ENCODE data around the gene APLNR. TPM values are rescaled to one million over a fixed set of nuclear protein-coding genes. Genes with fewer than 3 reads are reported as not detected.
"Not testable (repeated sequence)": the region's sequence is repeated elsewhere in the genome, so short reads cannot be mapped to it uniquely, and the experiment has no call there.

Gene APLNR
- total RNA-seq, result not detected
- polyA plus RNA-seq (2013, experiment 1 of 2), result not detected
- polyA plus RNA-seq (2013, experiment 2 of 2), result 1.9 TPM
- total RNA-seq, result 0 to 0.08 (median 0) reads per million in 172 experiments

GRCh38 chr11:57237204-57237681 is at the start of gene APLNR:
TSS of gene APLNR (minus strand) at chr11:57237250. CDS start at chr11:57237004, 246 bp downstream.
- Mint-ChIP-seq H3K4me3 (no peak within 1 kb of the TSS), H3K27ac (no peak within 1 kb of the TSS), H3K27me3 (peaks cover 89% of the 10 kb centered on the region), H3K36me3 (ENCODE audit: low read depth) (no peaks in the 10 kb centered on the region), H3K9me3 (no peaks in the 10 kb centered on the region), H3K4me1 (ENCODE audit: low read depth) (no peaks in the 10 kb centered on the region)
- Histone ChIP-seq H3K4me3 (ENCODE audit: low read length) (no peak within 1 kb of the TSS), H3K27ac (ENCODE audit: low read depth in 1 of 2, low read length in 2 of 2) (no peak within 1 kb of the TSS), H3K9me3 (ENCODE audit: control insufficient read depth in 1 of 2, insufficient read depth in 1 of 2, low read length in 2 of 2) (no peaks in the 10 kb centered on the region), H3K36me3 (ENCODE audit: insufficient read depth, low read length) (no peaks in the 10 kb centered on the region), H3K4me1 (ENCODE audit: insufficient read depth, low read length) (no peaks in the 10 kb centered on the region), H3K27me3 (ENCODE audit: control insufficient read depth in 1 of 2, insufficient read depth in 2 of 2, low read length in 2 of 2) (peaks cover 30 to 45% of the 10 kb centered on the region in 2 experiments)
- POLR2A ChIA-PET, result no interaction called here
- DNase-seq (no peak), ATAC-seq (ENCODE audit: poor library complexity) (no peak)
- TF ChIP-seq, protein P1, sequence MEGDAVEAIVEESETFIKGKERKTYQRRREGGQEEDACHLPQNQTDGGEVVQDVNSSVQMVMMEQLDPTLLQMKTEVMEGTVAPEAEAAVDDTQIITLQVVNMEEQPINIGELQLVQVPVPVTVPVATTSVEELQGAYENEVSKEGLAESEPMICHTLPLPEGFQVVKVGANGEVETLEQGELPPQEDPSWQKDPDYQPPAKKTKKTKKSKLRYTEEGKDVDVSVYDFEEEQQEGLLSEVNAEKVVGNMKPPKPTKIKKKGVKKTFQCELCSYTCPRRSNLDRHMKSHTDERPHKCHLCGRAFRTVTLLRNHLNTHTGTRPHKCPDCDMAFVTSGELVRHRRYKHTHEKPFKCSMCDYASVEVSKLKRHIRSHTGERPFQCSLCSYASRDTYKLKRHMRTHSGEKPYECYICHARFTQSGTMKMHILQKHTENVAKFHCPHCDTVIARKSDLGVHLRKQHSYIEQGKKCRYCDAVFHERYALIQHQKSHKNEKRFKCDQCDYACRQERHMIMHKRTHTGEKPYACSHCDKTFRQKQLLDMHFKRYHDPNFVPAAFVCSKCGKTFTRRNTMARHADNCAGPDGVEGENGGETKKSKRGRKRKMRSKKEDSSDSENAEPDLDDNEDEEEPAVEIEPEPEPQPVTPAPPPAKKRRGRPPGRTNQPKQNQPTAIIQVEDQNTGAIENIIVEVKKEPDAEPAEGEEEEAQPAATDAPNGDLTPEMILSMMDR (IDR thresholded peaks at IDR 0.05), result no peak
- intact Hi-C loops (cut with DNase I, micrococcal nuclease), result no loop called here
- CTCF ChIA-PET, result no interaction called here

- H3K4me1 ChIP-seq (ENCODE audit: insufficient read depth, low read length), result no peaks in the 10 kb centered on the region
- ChIA-PET POLR2A (no interaction called here), CTCF (no interaction called here)
- no peak overlapping the region for H3K27ac ChIP-seq (ENCODE audit: low read depth in 1 of 2, low read length in 2 of 2)
- Mint-ChIP-seq H3K36me3 (ENCODE audit: low read depth) (no peaks in the 10 kb centered on the region), H3K4me3 (no peak overlapping the region), H3K27ac (no peak overlapping the region), H3K4me1 (ENCODE audit: low read depth) (no peaks in the 10 kb centered on the region), H3K9me3 (peaks cover 2% of the 10 kb centered on the region), H3K27me3 (peaks cover 25% of the 10 kb centered on the region)
- H3K9me3 ChIP-seq (ENCODE audit: control insufficient read depth in 1 of 2, insufficient read depth in 1 of 2, low read length in 2 of 2), result no peaks in the 10 kb centered on the region
- DNase-seq (no peak), ATAC-seq (ENCODE audit: poor library complexity) (no peak)
- H3K4me3 ChIP-seq (ENCODE audit: low read length), result no peak overlapping the region
- intact Hi-C loops (cut with DNase I, micrococcal nuclease), result no loop called here
- TF ChIP-seq, protein P1 (IDR thresholded peaks at IDR 0.05), result no peak
- no peaks in the 10 kb centered on the region for H3K36me3 ChIP-seq (ENCODE audit: insufficient read depth, low read length)
- peaks cover under 1 to 8% of the 10 kb centered on the region in 2 experiments for H3K27me3 ChIP-seq (ENCODE audit: control insufficient read depth in 1 of 2, insufficient read depth in 2 of 2, low read length in 2 of 2)
Measured at GRCh38 chr11:57283231-57283990, 46.4 kb upstream of the APLNR start.

- H3K9me3 ChIP-seq (ENCODE audit: control insufficient read depth in 1 of 2, insufficient read depth in 1 of 2, low read length in 2 of 2); H3K4me1 Mint-ChIP-seq (ENCODE audit: low read depth); ATAC-seq (ENCODE audit: poor library complexity); H3K27ac Mint-ChIP-seq; POLR2A ChIA-PET; H3K4me3 Mint-ChIP-seq; H3K27ac ChIP-seq (ENCODE audit: low read depth in 1 of 2, low read length in 2 of 2); intact Hi-C loops (cut with DNase I, micrococcal nuclease); H3K9me3 Mint-ChIP-seq; H3K4me3 ChIP-seq (ENCODE audit: low read length); H3K4me1 ChIP-seq (ENCODE audit: insufficient read depth, low read length); DNase-seq; H3K36me3 ChIP-seq (ENCODE audit: insufficient read depth, low read length); CTCF ChIA-PET; H3K36me3 Mint-ChIP-seq (ENCODE audit: low read depth): not testable (repeated sequence)
- peaks cover 29% of the 10 kb centered on the region for H3K27me3 Mint-ChIP-seq
- peaks cover 7 to 15% of the 10 kb centered on the region in 2 experiments for H3K27me3 ChIP-seq (ENCODE audit: control insufficient read depth in 1 of 2, insufficient read depth in 2 of 2, low read length in 2 of 2)
Measured at GRCh38 chr11:57281546-57281945, 44.5 kb upstream of the APLNR start.
